Right renal pelvis (tissue), 4 donors: ENCODE data around the gene LDLR. TPM values are rescaled to one million over a fixed set of nuclear protein-coding genes. Genes with fewer than 3 reads are reported as not detected.

Experiments used
- DNase-seq, 4 donors: peaks; one replicate each; pipeline ENCODE4 v3.0.0-alpha.2; 2013; ENCODE audit warnings: low read depth in 4 of 4, low spot score in 3 of 4, missing footprints in 1 of 4
- polyA plus RNA-seq, 4 donors: library from polyadenylated mRNA; unstranded; fragments of 120-200 nt; gene quantifications; one replicate each; pipeline ENCODE4 v1.2.1, GENCODE V29; 2013; ENCODE audit not compliant: insufficient read length in 4 of 4

The LDLR gene
- polyA plus RNA-seq: 10 to 100 TPM; 21.8 to 27.9 (median 24.9) TPM

- peak; percentile 67 to 80 (median 74) for DNase-seq
Measured at GRCh38 chr19:11089254-11090013, at the start of gene LDLR. Gene LDLR (plus strand): TSS chr19:11089463. CDS start chr19:11089549, 86 bp downstream.

GRCh38 chr19:11041194-11041593 is 48.1 kb upstream of the LDLR start:
- no peak for DNase-seq

DNA sequence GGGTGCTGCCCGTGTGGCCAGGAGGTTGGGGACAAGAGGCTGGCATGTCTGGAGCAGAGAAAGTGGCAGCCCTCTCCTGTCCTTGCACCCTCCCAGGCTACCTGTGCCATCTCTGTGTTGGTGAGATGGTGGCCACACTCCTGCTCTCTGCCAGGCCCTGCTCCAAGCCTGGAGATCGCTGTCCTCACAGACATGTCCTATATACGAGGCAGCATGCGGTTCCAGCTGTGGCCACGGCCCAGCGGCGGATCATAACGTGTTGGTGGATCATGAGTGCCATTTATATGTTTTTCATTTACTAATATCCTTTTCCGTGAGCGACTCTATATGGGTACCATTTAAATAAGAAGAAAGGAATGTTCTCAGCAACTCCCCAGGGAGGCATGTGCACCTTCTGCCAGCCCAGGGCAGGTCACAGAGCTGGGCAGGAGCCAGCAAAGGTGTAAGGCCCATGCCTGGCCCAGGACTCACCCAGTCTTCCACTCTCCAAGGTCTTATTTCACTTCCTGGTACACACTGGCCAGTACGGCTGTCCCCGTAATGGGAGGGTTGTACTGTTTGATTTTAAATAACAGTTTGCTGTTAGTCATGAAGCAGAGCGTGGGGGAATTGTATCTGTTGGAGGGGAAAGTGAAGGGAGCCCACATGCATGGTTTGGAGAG is 47.2 kb upstream of the LDLR start:
- no peak for DNase-seq

GRCh38 chr19:11044431-11044830 is 44.8 kb upstream of the LDLR start:
- no peak for DNase-seq

DNA sequence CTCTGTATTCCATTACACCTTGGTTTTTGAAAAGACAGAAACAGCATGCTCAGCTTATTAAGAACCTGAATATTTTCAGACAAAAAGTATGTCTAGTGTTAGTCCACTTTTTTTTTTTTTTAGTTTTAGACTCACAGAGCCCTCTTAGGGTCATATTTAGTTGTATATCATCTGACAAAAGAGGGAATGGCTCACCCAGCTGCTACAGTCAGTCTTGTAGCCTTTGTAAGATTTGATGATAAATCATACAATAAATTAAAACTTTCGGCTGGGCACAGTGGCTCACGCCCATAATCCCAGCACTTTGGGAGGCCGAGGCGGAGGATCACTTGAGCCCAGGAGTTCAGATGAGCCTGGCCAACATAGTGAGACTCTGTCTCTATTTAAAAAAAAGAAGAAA is 43.7 kb upstream of the LDLR start:
- DNase-seq: no peak

DNA sequence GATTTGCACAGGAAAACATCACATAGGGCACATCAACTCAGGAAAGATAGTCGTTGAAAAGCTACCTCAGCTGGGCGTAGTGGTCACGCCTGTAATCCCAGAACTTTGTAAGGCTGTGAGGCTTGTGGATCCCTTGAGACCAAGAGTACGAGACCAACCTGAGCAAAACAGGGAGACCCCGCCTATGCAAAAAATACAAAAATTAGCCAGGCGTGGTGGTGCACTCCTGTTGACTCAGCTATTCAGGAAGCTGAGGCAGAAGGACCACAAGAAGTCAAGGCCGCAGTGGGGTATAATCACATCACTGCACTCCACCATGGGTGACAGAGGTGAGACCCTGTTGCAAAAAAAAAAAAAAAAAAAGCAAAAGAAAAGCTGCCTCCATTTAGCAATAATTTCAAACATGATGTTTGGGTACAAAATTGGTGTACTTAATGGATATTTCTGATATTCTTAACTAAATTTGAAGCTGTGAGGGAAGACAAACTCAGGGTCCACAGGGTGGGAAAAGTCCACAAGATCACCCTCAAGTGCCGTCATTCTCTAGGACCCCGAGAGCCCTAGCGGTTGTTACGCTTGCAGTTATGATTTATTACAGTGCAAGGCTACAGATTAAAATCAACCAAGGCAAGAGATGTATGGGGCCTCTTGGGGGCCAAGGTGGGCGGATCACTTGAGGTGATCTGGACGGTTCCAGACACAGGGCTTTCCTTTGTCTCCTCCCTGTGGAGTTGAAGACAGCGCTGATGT is 42.5 kb upstream of the LDLR start:
- no peak for DNase-seq

DNA sequence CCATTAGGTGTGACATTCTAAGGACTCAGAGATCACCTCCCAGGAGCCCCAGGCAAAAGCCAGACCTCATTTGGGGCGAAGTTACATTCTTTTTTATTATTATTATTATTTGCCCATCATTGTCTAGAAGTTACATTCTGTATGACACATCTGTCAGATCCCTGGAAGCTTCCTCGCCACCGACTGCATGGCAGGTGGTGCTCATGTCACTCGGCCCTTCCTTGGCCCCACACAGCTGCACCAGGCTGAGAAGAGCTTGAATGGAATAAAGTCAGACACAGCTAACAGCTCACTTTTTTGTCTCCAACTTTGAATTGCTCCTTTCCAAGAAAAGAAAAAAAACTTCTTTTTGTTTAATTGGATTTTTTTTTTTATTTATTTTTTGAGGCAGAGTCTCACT is 41.4 kb upstream of the LDLR start:
- DNase-seq: no peak

- DNase-seq: no peak
Measured at GRCh38 chr19:11050323-11051114, 38.7 kb upstream of the LDLR start.

DNA sequence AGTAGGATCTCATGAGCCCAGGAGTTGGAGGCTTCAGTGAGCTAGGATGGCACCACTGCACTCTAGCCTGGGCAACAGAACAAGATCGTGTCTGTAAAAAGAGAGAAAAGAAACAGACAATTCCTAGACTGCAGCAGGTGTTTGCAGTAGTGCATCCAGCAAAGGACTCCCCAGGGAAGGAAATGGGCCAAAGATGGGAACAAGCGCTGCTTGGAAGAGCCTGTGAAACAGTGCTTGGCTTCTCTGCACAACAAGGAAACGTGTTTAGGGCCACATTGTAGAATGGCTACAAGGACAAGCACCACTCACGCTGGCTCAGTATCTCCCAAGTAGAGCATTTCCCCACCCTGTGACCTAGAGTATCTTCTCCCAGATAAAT is 35.5 kb upstream of the LDLR start:
- DNase-seq: no peak

DNA sequence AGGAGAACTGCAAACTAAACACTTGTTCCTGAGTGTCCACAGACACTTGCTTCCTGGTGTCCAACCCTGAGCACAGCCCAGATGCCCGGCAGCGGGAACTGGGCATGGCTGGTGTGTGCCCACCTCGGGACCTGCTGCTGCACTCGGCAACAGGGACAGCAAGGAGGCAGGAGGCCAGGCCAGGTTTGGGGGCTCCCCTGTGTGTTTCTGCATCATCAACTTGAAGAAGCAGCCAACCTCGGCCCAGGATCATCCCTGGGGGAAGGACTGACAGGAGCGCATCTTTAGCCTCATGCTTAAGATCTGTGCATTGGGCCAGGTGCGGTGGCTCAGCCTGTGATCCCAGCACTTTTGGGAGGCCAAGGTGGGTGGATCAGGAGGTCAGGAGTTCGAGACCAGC is 35.1 kb upstream of the LDLR start:
- DNase-seq: no peak

GRCh38 chr19:11054628-11055027 is 34.6 kb upstream of the LDLR start:
- DNase-seq: no peak

DNA sequence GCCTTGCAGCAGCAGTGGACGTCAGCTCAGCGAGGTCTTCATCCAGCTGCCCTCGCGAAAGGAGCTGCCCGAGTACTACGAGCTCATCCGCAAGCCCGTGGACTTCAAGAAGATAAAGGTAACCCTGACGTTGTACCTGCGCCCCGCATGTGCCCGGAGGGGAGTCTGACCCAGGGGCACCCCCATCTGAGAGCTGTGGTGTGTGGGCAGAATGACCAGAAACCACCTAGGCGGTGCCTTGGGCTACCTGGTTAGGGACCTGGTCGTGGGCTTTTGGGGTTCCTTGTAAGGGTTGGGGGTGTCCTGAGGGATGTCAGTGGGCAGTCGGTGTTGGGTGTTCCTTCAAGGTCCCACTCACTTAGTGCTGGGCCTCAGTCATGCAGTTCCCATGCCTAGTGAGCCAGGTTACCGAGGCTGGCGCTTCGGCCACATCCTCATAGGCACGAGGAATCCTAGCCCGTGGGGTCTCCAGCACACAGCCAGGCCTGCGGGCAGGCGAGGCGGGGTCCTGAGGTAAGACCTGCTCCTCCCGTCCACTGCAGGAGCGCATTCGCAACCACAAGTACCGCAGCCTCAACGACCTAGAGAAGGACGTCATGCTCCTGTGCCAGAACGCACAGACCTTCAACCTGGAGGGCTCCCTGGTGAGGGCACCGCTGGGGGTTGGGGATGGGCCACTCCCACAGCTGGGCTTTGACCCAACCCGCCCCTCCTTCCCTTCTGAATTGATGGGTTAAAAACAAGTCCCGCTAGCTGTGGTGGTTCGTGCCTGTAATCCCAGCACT is 30.8 kb upstream of the LDLR start:
- DNase-seq: no peak

- no peak for DNase-seq
Measured at GRCh38 chr19:11059511-11060358, 29.5 kb upstream of the LDLR start.

- DNase-seq: peak in 2 of 4 donors; percentile 5
Measured at GRCh38 chr19:11061952-11062351, 27.3 kb upstream of the LDLR start.

DNA sequence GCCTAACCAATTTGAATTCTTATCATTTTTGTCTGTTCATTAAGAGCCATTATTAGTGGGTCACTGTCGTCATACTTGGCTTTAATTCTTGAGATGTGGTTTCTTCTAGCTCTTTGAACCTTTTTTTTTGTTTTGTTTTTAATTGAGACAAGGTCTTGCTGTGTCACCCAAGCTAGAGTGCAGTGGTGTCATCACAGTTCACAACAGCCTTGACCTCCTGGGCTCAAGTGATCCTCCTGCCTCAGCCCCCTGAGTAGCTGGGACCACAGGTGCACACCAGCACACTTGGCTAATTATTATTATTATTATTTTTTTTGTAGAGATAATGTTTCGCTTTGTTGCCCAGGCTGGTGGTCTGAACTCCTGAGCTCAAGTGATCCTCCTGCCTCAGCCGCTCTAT is 25.8 kb upstream of the LDLR start:
- no peak for DNase-seq

DNA sequence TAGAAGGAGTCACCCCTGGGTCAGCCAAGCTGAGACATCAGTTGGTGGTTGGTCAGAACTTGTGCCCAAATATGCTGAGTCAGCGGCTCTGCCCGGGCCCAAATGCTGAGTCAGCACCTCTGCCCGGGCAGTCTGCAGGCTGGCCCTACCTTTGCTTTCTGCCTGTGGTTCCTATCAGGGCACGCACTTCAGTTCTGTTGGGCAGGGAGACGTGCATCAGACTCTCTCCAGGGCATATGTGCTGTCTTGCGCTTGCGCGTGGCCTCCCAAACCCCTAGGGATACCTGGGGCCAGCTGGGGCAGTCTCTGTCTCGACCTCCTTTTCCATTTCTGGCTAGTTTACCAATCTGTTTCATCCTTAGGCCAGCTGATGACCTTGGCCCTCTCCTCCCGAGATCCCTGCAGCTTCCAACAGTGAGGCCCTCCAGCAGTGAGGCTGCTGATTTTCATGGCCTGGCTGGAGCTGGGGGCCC is 24.4 kb upstream of the LDLR start:
- DNase-seq: no peak

- no peak for DNase-seq
Measured at GRCh38 chr19:11066326-11066725, 22.9 kb upstream of the LDLR start.

GRCh38 chr19:11067356-11068113 is 21.7 kb upstream of the LDLR start:
- no peak for DNase-seq
